Neural progenitor cell (in vitro differentiated cells): ENCODE measurements around the gene ATP6V1E1.

ENCODE experiments used
- CTCF ChIP-seq: fragments of 200-600 bp; sonication (generic); IDR thresholded peaks from 2 replicates; pipeline ENCODE4 v1.5.1; 2017; ENCODE audit warnings: antibody characterized with exemption, mild to moderate bottlenecking
- EZH2 ChIP-seq: fragments of 200-600 bp; sonication (generic); IDR thresholded peaks from 2 replicates; pipeline ENCODE4 v1.6.1; 2017; ENCODE audit warnings: antibody characterized with exemption, mild to moderate bottlenecking, moderate library complexity
- EZH2phosphoT487 ChIP-seq: fragments of 200-600 bp; sonication (generic); IDR thresholded peaks from 2 replicates; pipeline ENCODE4 v1.6.1; 2017; ENCODE audit warnings: antibody characterized with exemption

GRCh38 chr22:17664414-17665055, 36.0 kb upstream of the ATP6V1E1 start:
- TF ChIP-seq EZH2 (no peak), CTCF (no peak), EZH2phosphoT487 (no peak)
